GM12878 (cell line): Measurements from ENCODE around the gene TINCR. TPM values are rescaled to one million over a fixed set of nuclear protein-coding genes. Genes with fewer than 3 reads are reported as not detected.

Experiments
- ATAC-seq: fragments of 200-7000 bp; cut with Tn5 transposase; 3 replicates; pipeline ENCODE4 v1.9.1; 2020; ENCODE audit warnings: mild to moderate bottlenecking, moderate library complexity
- BruUV-seq: library from RNA; stranded (reverse); fragments of 400-500 nt; replicated peaks from 2 replicates; lab custom pipeline; 2021; lab: Mats Ljungman, UMichigan
- CTCF ChIA-PET: fragments of 300-600 bp; sonication (Branson Sonifier 250); formaldehyde crosslinking; extraction: SDS; loops from one replicate; lab custom pipeline; 2021; ENCODE audit warnings: inconsistent platforms; lab: Yijun Ruan, JAX
- POLR2A ChIA-PET: fragments of 350-600 bp; formaldehyde crosslinking; extraction: SDS; loops from one replicate; lab custom pipeline; 2021; ENCODE audit warnings: inconsistent platforms; lab: Charles Lee
- RAD21 ChIA-PET: fragments of 300-600 bp; sonication (Branson Sonifier 250); formaldehyde crosslinking; loops from one replicate; lab custom pipeline; 2023; ENCODE audit warnings: antibody characterized with exemption; ENCODE audit not compliant: unreplicated experiment; lab: Charles Lee
- SMC1A ChIA-PET: fragments of 300-600 bp; sonication (Branson Sonifier 250); formaldehyde crosslinking; loops from one replicate; lab custom pipeline; 2023; ENCODE audit not compliant: unreplicated experiment, uncharacterized antibody; lab: Charles Lee
- DNase-seq: peaks from one replicate; pipeline ENCODE4 v3.0.0-alpha.2; 2011; ENCODE audit warnings: low read depth, low spot score
- FAIRE-seq: peaks from 3 replicates; lab custom pipeline; 2011; peaks lifted over from hg19 to GRCh38; lab: Jason Lieb, UNC
- H2AFZ ChIP-seq: 2 replicates; pipeline ENCODE4 v1.6.0; 2011; ENCODE audit warnings: low read depth, low read length, control low read depth; ENCODE audit not compliant: control insufficient read depth
- H3K27ac ChIP-seq: 2 replicates; pipeline ENCODE4 v1.5.1; 2011; ENCODE audit warnings: control low read depth; ENCODE audit not compliant: control insufficient read depth, insufficient read depth
- H3K27me3 ChIP-seq, 2 experiments: replicated peaks in 1 of 2; 2 replicates each; pipeline versions ENCODE4 v1.6.0 to v1.6.1; 2011; ENCODE audit warnings: low read length in 1 of 2; ENCODE audit not compliant: control insufficient read depth in 2 of 2, insufficient read depth in 2 of 2
- H3K36me3 ChIP-seq, 2 experiments: 2 replicates each; pipeline ENCODE4 v1.5.1; 2011; ENCODE audit warnings: low read length in 1 of 2; ENCODE audit not compliant: control insufficient read depth in 2 of 2, insufficient read depth in 2 of 2
- H3K4me1 ChIP-seq: 2 replicates; pipeline ENCODE4 v1.6.1; 2011; ENCODE audit warnings: mild to moderate bottlenecking, low read length, moderate library complexity, mixed read lengths; ENCODE audit not compliant: control insufficient read depth, insufficient read depth
- H3K4me2 ChIP-seq: 2 replicates; pipeline ENCODE4 v1.6.0; 2011; ENCODE audit warnings: control low read depth; ENCODE audit not compliant: control insufficient read depth, insufficient read depth
- H3K4me3 ChIP-seq: fragments of 200-600 bp; sonication (generic); 2 replicates; pipeline ENCODE4 v1.5.1; 2016
- H3K79me2 ChIP-seq: 2 replicates; pipeline ENCODE4 v1.6.0; 2011; ENCODE audit warnings: low read length; ENCODE audit not compliant: control insufficient read depth, insufficient read depth
- H3K9ac ChIP-seq: 2 replicates; pipeline ENCODE4 v1.8.0; 2011; ENCODE audit warnings: low read length, control low read depth, mixed read lengths; ENCODE audit not compliant: control insufficient read depth, insufficient read depth
- H3K9me3 ChIP-seq: replicated peaks from 3 replicates; pipeline ENCODE4 v1.5.1; 2011; ENCODE audit warnings: mild to moderate bottlenecking, low read length; ENCODE audit not compliant: control insufficient read depth, insufficient read depth
- H4K20me1 ChIP-seq: 2 replicates; pipeline ENCODE4 v1.6.0; 2011; ENCODE audit not compliant: control insufficient read depth, insufficient read depth
- EED ChIP-seq: sonication (generic); IDR thresholded peaks from 2 replicates; pipeline ENCODE4 v1.6.1; 2016; ENCODE audit warnings: antibody characterized with exemption, low read depth
- EP300 ChIP-seq, 2 experiments: fragments of 150-350 bp in 1 of 2; IDR thresholded peaks; 2 replicates each; pipeline ENCODE4 v1.6.1; 2011 to 2012; ENCODE audit warnings: low read depth in 2 of 2, low read length in 2 of 2, borderline replicate concordance in 1 of 2, improper control_type of control experiment in 1 of 2, inconsistent platforms in 1 of 2; ENCODE audit not compliant: control insufficient read depth in 1 of 2
- GABPA ChIP-seq: IDR thresholded peaks from 2 replicates; pipeline ENCODE4 v1.6.1; 2014; ENCODE audit warnings: antibody characterized with exemption, low read depth, mild to moderate bottlenecking, inconsistent platforms
- GATAD2B ChIP-seq: fragments of 450-650 bp; conservative IDR thresholded peaks from 2 replicates; pipeline ENCODE4 v1.6.1; 2017; ENCODE audit warnings: low read depth, mild to moderate bottlenecking, moderate library complexity
- HSF1 ChIP-seq: fragments of 150-350 bp; IDR thresholded peaks from 2 replicates; pipeline ENCODE4 v1.6.1; 2014; ENCODE audit warnings: mild to moderate bottlenecking, low read depth, low read length
- IKZF1 ChIP-seq: fragments of 450-650 bp; conservative IDR thresholded peaks from 2 replicates; pipeline ENCODE4 v1.6.1; 2017; ENCODE audit warnings: antibody characterized with exemption, mild to moderate bottlenecking
- JUNB ChIP-seq: IDR thresholded peaks from 2 replicates; pipeline ENCODE4 v1.6.1; 2016; ENCODE audit warnings: antibody characterized with exemption, mild to moderate bottlenecking
- NR2C1 ChIP-seq: fragments of 450-650 bp; IDR thresholded peaks from 2 replicates; pipeline ENCODE4 v1.6.1; 2017; ENCODE audit warnings: antibody characterized with exemption, mild to moderate bottlenecking, moderate library complexity
- SMARCA5 ChIP-seq: fragments of 450-650 bp; IDR thresholded peaks from 2 replicates; pipeline ENCODE4 v1.6.1; 2017; ENCODE audit warnings: mild to moderate bottlenecking
- SREBF1 ChIP-seq: IDR thresholded peaks from 2 replicates; pipeline ENCODE4 v1.6.1; 2012; ENCODE audit warnings: mild to moderate bottlenecking, low read length
- SRF ChIP-seq, 2 experiments: IDR thresholded peaks; 2 replicates each; pipeline ENCODE4 v1.6.1; 2011; ENCODE audit warnings: low read depth in 2 of 2, low read length in 2 of 2, mild to moderate bottlenecking in 1 of 2, moderate library complexity in 1 of 2
- USF2 ChIP-seq: IDR thresholded peaks from 2 replicates; pipeline ENCODE4 v1.6.1; 2011; ENCODE audit warnings: low read depth, low read length, improper control_type of control experiment, borderline replicate concordance
- ZBTB40 ChIP-seq: fragments of 450-650 bp; IDR thresholded peaks from 2 replicates; pipeline ENCODE4 v1.6.1; 2016; ENCODE audit warnings: mild to moderate bottlenecking, moderate library complexity, borderline replicate concordance
- WGBS: methylation state at CpG from one replicate; pipeline ENCODE4 v1.1.6; 2016; ENCODE audit warnings: low lambda C conversion rate; ENCODE audit not compliant: insufficient replicate concordance, insufficient coverage; ENCODE audit errors: missing lambda C conversion rate; 5-methylcytosine and 5-hydroxymethylcytosine counted together
- in situ Hi-C: fragments of 300-500 bp; cut with MboI; formaldehyde crosslinking; loops from 9 replicates; pipeline ENCODE4 v1.14.3; 2018; ENCODE audit warnings: mixed read lengths
- intact Hi-C: fragments of 100-400 bp; cut with micrococcal nuclease; formaldehyde crosslinking; loops from one replicate; pipeline ENCODE4 v1.14.2; 2022; ENCODE audit not compliant: unreplicated experiment
- polyA plus RNA-seq, 11 experiments: library from polyadenylated mRNA; depleted of rRNA in 4 of 11; unstranded in 6 of 11; stranded (reverse) in 5 of 11; fragments of >200 nt; fragmentation: Nextera tagmentation in 4 of 11; fragmentation: Illumina TruSeq in 1 of 11; extraction: Ambion mirVana in 4 of 11; extraction: Trizol in 1 of 11; gene quantifications; 1 replicate in 1 of 11; 2 replicates in 10 of 11; pipeline versions ENCODE4 v1.2.1 to v1.2.3, GENCODE V29; 2011 to 2016; ENCODE audit warnings: inconsistent platforms in 2 of 11, missing spikeins in 2 of 11, low read depth in 1 of 11
- total RNA-seq, 4 experiments: library from RNA; depleted of rRNA in 3 of 4; stranded (reverse); fragments of >200 nt in 3 of 4; fragmentation: Illumina TruSeq in 1 of 4; extraction: Trizol in 1 of 4; gene quantifications; 2 replicates each; pipeline versions ENCODE4 v1.2.1 to v1.2.3, GENCODE V29; 2013 to 2021

The TINCR gene
- total and polyA plus RNA-seq, 10 of the 15 experiments (the other 5 are each of a cell fraction or from before 2014, with no cell fraction given) = 0.02 to 0.36 (median 0.06) TPM; not detected in 3

GRCh38 chr19:5537870-5538269, 29.9 kb downstream of the TINCR start:
- DNase-seq = no peak
- TF ChIP-seq GABPA (no peak), EED (no peak), JUNB (no peak), SMARCA5 (no peak), USF2 (no peak), SRF (IDR thresholded peaks at IDR 0.05; ENCODE audit: low read depth in 2 of 2, low read length in 2 of 2) (no peak), NR2C1 (no peak), GATAD2B (no peak), IKZF1 (no peak), EP300 (IDR thresholded peaks at IDR 0.05; ENCODE audit: borderline replicate concordance in 1 of 2, control insufficient read depth in 1 of 2, low read depth in 2 of 2, low read length in 2 of 2) (no peak), SREBF1 (no peak), HSF1 (no peak), ZBTB40 (no peak)
- 39% methylated on average over 12 of the region's 12 CpGs for WGBS
- ATAC-seq = no peak
- Histone ChIP-seq H3K27ac (no peak overlapping the region), H3K9ac (no peak overlapping the region), H3K4me2 (no peak overlapping the region), H3K4me3 (no peak overlapping the region), H4K20me1 (no peaks in the 10 kb centered on the region), H3K36me3 (no peaks in the 10 kb centered on the region), H3K9me3 (peaks cover 3% of the 10 kb centered on the region), H3K4me1 (no peaks in the 10 kb centered on the region), H3K79me2 (no peaks in the 10 kb centered on the region), H3K27me3 (no peaks in the 10 kb centered on the region), H2AFZ (no peak overlapping the region)
- ChIA-PET RAD21 (no interaction called here), POLR2A (interaction anchor here (0.6 kb wide), 1 partner anchor 361 kb away, joined by 3 read pairs; no protein-coding TSS in a partner anchor), CTCF (no interaction called here), SMC1A (no interaction called here)
- no TSS peak for BruUV-seq
- in situ Hi-C loops (no loop called here), intact Hi-C loops (no loop called here)
- FAIRE-seq = no peak
